ENCODE results near the gene RGS11. TPM values are rescaled to one million over a fixed set of nuclear protein-coding genes. Genes with fewer than 3 reads are reported as not detected.

Gene RGS11
- total RNA-seq, 2 experiments from 2014 or later = 0.10 to 0.40 TPM

DNA sequence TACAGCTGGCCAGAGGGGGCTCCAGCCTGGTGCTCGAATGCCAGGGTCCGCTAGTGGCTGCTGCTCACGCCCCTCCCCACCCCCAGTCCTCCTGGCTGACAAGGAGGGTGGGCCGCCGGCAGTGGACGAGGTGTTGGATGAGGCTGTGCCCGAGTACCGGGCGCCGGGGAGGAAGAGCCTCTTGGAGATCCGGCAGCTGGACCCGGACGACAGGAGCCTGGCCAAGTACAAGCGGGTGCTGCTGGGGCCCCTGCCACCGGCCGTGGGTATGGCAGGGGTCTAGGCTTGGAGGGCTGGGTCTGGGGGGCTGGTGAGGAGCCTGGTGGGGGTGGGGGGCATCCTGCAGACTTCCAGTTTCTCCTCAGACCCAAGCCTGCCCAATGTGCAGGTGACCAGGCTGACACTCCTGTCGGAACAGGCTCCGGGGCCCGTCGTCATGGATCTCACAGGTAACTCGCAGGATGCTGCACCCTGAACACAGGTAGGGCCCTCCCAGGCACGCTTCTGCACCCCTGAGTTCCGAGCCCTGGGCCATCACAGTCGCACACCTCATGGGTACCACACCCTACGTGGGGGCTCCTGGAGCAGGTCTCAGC is 6.0 kb upstream of the RGS11 start:
- ChIA-PET POLR2A (no interaction called here), CTCF (no interaction called here)
- H3K36me3 Mint-ChIP-seq (ENCODE audit: low read depth) = no peaks in the 10 kb centered on the region
- peaks cover 5% of the 10 kb centered on the region for H3K4me1 Mint-ChIP-seq
- no peak overlapping the region for H3K4me3 Mint-ChIP-seq
- no peaks in the 10 kb centered on the region for H3K9me3 Mint-ChIP-seq
- no peak for DNase-seq
- H3K27me3 Mint-ChIP-seq = peaks cover 18% of the 10 kb centered on the region
- H3K27ac Mint-ChIP-seq = no peak overlapping the region

DNA sequence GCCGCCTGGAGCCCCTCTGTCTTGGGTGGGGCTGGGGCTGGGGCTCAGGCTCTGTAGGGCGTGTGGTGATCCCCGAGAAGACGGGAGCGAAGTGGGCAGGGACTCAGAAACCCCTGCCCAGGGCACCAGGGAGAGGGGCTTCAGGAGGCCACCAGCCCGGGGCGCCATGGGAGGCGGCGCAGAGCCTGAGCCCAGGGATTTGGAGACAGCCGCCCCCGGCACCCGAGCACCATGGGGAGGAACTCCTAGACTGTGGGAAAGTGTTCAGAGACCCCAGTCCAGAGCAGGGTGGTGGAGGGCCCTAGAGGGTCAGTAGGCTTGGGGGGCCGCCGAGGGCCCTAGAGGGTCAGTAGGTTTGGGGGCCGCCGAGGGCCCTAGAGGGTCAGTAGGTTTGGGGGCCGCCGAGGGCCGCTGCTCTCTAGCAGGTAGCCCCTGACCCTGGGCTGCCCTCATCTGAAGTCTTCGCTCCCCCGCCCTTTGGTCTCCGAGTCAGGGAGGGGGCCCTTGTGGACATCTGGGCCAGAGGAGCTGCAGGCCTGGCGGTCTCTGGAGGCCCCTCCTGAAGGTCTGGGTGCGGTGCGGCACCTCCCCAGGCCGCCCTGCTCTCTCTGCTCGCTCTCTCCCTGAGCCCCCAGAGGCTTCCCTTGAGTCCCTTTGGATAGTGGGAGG is 5.4 kb upstream of the RGS11 start:
- Mint-ChIP-seq H3K27me3 (peaks cover 24% of the 10 kb centered on the region), H3K27ac (no peak overlapping the region), H3K9me3 (no peaks in the 10 kb centered on the region), H3K4me1 (peaks cover 5% of the 10 kb centered on the region), H3K36me3 (ENCODE audit: low read depth) (no peaks in the 10 kb centered on the region), H3K4me3 (no peak overlapping the region)
- POLR2A ChIA-PET = no interaction called here
- CTCF ChIA-PET = no interaction called here
- DNase-seq = no peak

DNA sequence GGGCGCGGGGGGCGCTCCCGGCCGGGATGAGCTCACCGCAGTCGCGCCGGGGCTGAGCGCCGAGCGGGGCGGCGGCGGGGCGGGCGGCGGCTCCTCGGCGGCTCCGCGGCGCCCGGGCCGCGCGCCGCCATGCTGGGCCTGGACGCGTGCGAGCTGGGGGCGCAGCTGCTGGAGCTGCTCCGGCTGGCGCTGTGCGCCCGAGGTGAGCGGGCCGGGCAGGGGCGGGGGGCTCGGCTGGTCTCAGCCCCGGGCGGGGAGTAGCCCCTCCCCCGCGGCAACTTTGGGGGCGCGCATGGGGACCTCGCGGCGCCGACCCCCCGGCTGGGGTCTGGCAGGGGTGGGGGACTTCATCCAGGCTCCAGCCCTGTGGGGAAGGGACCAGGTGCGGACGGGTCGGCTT is 4.8 kb upstream of the RGS11 start, which contains the start of gene ARHGDIG:
TSS of gene ARHGDIG (plus strand) at position 40 of the 400 bp plus-strand sequence. CDS start at position 130, 90 bp downstream.
- H3K27ac Mint-ChIP-seq = no peak within 1 kb of the TSS
- ChIA-PET CTCF (no interaction called here), POLR2A (no interaction called here)
- H3K4me1 Mint-ChIP-seq = peaks cover 5% of the 10 kb centered on the region
- no peak within 1 kb of the TSS for H3K4me3 Mint-ChIP-seq
- no peaks in the 10 kb centered on the region for H3K9me3 Mint-ChIP-seq
- peaks cover 24% of the 10 kb centered on the region for H3K27me3 Mint-ChIP-seq
- H3K36me3 Mint-ChIP-seq (ENCODE audit: low read depth) = no peaks in the 10 kb centered on the region
- no peak for DNase-seq

DNA sequence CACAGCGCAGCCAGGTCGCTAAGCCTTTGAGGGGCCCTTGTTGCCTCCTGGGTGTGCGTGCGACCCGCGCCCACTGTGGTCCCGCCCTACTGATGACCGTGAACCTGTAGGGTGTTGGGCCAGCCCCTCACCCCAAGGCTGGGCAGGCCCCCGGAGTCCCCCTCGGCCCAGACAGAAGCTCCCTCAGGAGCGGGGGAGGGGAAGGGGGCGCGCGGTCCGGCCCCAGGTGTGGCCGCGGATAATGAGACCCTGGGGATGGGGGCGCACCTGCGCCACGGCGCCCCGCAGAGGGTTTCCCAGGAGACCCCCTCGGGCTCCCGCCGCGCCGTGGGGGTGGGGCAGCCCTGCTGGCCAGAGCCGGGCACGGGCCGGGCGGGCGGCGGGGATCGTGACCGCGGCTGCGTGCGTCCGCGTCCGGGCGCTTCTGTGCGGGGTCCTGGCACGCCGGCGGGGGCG is 4.3 kb upstream of the RGS11 start:
- ChIA-PET CTCF (no interaction called here), POLR2A (no interaction called here)
- DNase-seq = no peak
- Mint-ChIP-seq H3K36me3 (ENCODE audit: low read depth) (no peaks in the 10 kb centered on the region), H3K9me3 (no peaks in the 10 kb centered on the region), H3K27me3 (peaks cover 28% of the 10 kb centered on the region), H3K4me1 (peaks cover 8% of the 10 kb centered on the region), H3K27ac (no peak overlapping the region), H3K4me3 (no peak overlapping the region)

DNA sequence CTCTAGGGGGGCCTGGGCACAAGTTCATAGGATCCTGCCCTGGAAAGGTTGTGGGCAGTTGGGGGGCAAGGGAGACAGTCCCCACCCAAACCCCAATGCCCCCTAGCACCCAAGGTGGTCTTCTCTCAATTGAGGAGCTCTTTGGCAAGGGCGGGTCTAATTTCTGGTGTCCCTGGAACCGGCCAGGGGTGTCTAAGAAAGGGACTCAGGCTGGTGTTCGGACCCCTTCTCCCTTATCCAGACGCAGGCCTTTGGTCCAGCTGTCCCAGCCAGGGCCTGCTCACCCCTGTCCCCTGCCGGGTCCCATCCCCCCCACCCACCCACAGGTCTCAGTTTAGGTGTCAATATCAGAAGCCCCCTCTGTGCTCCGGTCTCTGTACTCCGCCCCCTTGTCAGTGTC is 3.8 kb upstream of the RGS11 start:
- DNase-seq = no peak
- ChIA-PET CTCF (interaction anchor here (1.2 kb wide), 1 partner anchor 44 kb away, joined by 5 read pairs; no protein-coding TSS in a partner anchor), POLR2A (interaction anchor here (1.4 kb wide), 1 partner anchor 44 kb away, joined by 3 read pairs; no protein-coding TSS in a partner anchor)
- H3K9me3 Mint-ChIP-seq = no peaks in the 10 kb centered on the region
- no peak overlapping the region for H3K27ac Mint-ChIP-seq
- no peaks in the 10 kb centered on the region for H3K36me3 Mint-ChIP-seq (ENCODE audit: low read depth)
- peaks cover 28% of the 10 kb centered on the region for H3K27me3 Mint-ChIP-seq
- peaks cover 9% of the 10 kb centered on the region for H3K4me1 Mint-ChIP-seq
- no peak overlapping the region for H3K4me3 Mint-ChIP-seq

DNA sequence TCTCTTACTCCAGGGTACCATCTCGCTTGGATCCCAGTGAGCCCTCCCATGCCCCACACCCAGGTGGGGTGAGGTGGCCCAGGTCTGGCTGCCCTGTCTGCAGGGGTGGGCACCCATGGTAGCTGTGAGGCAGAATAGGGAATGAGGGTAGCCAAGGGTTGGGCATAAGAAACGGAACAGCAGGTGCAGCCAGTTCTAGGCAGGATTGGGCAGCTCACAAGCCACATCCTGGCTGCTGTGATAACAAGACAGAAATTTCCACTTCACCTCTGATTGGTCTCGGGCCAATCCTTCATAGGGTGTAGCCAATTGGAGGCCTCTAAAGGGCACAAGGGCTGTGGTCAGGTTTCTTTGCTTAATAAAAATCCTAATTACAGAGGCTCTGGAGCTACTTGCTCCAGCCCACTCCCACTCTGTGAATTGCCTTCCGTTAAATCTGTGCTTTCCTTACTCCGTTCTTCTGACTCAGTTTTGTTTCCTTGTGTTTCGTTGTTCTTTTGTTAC is 3.2 kb upstream of the RGS11 start:
- H3K9me3 Mint-ChIP-seq = no peaks in the 10 kb centered on the region
- H3K36me3 Mint-ChIP-seq (ENCODE audit: low read depth) = no peaks in the 10 kb centered on the region
- ChIA-PET POLR2A (interaction anchor here (0.7 to 1.4 kb wide), 2 partner anchors 44 to 70 kb away, joined by 3 to 4 read pairs; no protein-coding TSS in a partner anchor), CTCF (interaction anchor here (1.2 kb wide), 1 partner anchor 44 kb away, joined by 5 read pairs; no protein-coding TSS in a partner anchor)
- peak; percentile 46 for DNase-seq
- H3K4me3 Mint-ChIP-seq = no peak overlapping the region
- peaks cover 9% of the 10 kb centered on the region for H3K4me1 Mint-ChIP-seq
- peaks cover 28% of the 10 kb centered on the region for H3K27me3 Mint-ChIP-seq
- H3K27ac Mint-ChIP-seq = no peak overlapping the region

DNA sequence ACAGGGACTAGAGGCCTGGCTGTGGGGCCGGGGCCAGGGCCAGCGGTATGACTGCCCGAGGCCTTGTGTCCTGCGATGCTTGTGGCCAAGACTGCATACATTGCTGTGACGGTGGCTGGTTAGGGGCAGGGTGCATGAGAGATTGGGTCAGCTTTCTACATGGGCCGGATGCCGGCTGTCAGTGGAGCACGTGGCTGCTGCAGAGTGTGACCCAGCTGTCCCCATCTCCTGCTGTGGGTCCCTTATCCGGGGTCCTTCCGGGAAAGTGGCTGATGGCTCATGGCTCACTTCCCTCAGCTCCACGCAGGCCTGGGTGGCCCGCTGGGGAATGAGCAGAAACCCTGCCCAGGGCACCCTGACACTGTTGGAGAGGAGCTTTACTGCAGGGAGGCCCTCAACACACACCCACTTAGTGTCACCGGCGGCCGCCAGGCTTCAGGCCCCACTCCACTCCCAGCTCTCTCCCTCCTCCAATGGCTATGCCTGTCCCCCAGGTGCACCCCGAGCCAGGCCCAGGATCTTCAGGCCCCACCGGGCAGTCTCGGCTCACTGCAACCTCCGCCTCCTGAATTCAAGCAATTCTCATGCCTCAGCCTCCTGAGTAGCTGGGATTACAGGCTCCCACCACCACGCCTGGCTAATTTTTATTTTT is 808 bp upstream of the RGS11 start:
- Mint-ChIP-seq H3K27me3 (peaks cover 32% of the 10 kb centered on the region), H3K4me1 (peaks cover 9% of the 10 kb centered on the region), H3K27ac (no peak overlapping the region), H3K4me3 (no peak overlapping the region), H3K36me3 (ENCODE audit: low read depth) (no peaks in the 10 kb centered on the region), H3K9me3 (no peaks in the 10 kb centered on the region)
- DNase-seq = no peak
- ChIA-PET POLR2A (no interaction called here), CTCF (no interaction called here)

DNA sequence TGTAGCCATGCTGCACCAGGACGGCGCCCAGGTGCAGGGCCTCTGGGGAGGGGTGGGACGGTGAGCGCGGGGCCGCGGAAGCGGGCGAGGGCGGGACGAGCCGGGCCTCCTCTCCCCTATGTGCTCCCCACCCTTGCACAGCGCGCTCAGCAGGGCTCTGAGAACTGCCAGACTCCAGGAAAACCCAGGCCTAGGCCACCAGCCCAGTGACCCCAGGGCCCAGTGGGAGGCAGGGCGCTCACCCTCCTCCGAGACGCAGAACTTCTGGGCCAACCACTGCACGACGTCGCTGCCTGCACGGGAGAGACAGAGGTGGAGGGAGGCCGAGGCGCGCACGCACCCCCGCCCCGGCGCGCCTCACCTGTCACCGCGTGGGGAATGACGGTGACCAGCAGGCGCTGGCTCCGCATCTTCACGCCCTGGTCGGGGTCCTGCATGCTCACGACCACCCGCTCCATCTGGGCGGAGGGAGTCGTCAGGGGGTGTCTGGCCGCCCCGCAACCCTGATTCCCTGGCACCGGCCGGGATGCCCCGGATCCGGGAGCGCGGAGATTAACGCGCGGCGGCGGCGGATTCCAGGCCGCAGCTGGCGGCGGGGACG is 603 bp downstream of the RGS11 start:
- Mint-ChIP-seq H3K27me3 (peaks cover 29% of the 10 kb centered on the region), H3K9me3 (no peaks in the 10 kb centered on the region), H3K4me1 (peaks cover 9% of the 10 kb centered on the region), H3K27ac (no peak overlapping the region), H3K36me3 (ENCODE audit: low read depth) (no peaks in the 10 kb centered on the region), H3K4me3 (no peak overlapping the region)
- ChIA-PET POLR2A (no interaction called here), CTCF (no interaction called here)
- DNase-seq = no peak

DNA sequence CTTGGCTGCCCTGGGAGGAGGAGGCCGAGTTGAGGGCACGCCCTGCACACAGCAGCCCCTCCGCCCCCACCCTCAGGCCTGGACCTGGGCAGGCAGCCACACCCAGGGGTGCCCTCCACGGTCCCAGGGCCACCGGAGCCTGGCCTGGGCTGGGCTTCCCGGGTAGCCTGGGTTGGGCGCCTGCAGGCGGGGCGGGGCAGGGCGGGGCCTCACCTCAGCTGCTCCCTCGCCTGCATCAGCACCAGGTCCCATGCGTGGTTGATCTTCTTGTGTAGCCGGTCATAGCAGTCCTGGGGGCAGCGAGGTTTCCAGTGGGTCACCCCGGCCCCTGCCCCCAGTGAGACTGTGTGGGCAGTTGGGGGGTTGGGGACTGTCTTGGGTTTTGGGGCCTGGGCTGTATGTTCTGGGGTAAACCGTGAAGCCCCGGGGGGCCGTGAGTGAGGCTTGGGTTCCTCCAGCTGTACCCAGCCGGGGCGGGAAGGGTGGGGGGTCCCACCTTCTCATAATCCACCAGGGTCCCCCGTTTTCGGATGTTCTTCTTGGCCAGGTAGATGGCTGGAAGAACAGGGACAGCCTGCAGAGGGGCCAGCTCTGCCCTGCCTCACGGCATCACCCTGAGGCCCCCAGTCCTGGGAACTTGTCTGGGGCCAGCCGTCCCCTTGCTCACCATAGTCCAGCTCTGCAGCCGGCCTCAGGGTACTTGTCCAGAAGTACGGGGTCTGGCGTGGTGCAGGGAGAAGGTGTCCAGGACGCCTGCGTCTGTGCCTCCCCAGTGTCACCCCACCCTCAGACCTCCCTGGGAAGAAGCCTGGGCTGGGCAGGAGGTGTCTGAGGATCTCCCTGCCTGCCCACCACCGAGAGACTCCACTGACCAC is 2.0 kb downstream of the RGS11 start:
- H3K4me3 Mint-ChIP-seq = no peak overlapping the region
- H3K27me3 Mint-ChIP-seq = peaks cover 25% of the 10 kb centered on the region
- no peaks in the 10 kb centered on the region for H3K9me3 Mint-ChIP-seq
- CTCF ChIA-PET = no interaction called here
- no peak overlapping the region for H3K27ac Mint-ChIP-seq
- H3K4me1 Mint-ChIP-seq = peaks cover 5% of the 10 kb centered on the region
- POLR2A ChIA-PET = no interaction called here
- no peaks in the 10 kb centered on the region for H3K36me3 Mint-ChIP-seq (ENCODE audit: low read depth)
- DNase-seq = no peak

DNA sequence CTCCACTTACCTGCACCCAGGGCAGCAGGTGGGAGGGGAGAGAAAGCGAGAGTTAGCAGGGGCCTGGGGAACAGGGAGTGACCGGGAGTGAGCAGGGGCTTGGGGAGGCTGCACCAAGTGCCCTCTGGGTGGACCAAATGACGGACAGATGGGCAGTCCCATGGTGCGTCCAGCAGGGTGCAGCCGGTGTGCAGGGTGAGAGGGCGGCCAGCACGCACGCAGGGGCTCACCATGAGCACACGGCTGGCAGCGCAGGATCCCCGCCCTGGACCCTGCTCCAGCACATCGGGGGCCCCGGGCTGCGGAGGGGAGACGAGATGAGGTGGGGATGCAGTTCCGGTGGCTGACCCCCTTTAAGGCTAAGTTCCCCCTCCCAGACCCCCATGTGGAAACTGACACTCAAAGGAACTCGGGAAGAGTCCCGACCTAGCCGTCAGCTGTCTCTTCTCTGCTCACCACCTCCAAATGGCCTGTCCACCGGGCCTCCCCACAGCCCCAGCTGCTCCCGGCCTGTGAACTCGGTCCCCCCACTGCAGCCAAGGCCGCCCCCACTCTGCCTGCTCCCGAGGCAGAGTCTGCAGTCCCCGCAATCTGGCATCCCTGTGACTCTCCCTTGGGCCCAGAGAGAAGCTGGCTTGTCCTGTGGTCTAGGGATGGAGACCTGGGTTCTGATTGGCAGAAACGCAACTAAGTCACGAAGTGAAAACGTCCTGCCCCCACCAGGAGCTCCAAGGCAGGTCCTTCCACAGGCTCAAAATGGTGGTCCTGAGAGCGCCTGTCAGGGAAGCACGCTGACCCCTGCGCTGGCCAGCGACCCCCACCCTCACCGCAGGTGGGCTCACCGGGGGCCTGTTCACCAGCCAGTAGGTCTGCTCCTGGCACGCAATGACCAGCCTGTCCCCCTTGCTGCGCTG is 2.9 kb downstream of the RGS11 start:
- ChIA-PET POLR2A (no interaction called here), CTCF (no interaction called here)
- no peak for DNase-seq
- Mint-ChIP-seq H3K4me1 (peaks cover 4% of the 10 kb centered on the region), H3K36me3 (ENCODE audit: low read depth) (no peaks in the 10 kb centered on the region), H3K9me3 (no peaks in the 10 kb centered on the region), H3K27ac (no peak overlapping the region), H3K4me3 (no peak overlapping the region), H3K27me3 (peaks cover 22% of the 10 kb centered on the region)

DNA sequence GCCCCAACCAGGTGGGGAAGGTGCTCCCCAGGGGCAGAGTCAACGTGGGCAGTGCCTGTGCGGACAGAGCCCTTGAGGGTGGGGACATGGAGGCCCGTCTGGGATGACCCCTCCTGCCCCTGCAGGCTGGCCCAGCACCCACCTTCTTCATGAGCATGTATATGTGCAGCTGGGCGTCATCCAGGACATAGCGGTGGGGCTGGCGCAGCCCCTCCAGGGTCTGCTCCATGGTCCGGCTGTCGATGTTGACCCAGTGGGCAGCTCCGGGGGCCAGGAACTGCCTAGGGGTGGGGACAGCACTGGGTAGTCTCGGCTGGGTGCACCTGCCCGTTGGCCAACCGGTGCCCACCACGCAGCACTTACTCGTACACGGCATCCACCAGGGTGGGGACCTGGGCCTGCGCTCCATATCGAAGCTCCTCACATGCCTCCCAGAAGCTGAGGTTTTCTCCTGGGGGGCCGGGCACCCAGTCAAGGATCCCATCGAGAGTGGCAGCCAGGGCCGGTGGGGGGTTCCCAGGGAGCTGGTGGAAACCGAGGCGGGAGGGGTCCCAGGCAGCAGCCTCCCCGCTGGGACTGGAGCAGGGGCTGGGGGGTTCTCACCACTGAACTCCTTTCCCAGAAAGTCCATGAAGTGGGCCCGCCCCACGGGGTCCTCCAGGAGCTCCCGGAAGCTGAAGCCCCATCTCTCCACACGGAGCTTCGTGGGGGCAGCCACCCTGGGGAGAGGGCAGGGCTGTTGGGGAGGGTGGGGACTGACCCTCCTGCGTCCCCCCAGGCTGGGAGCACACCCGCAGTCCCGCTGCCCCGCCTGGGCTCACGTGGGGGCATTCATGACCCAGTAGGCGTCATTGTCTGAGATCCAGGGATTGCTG is 5.1 kb downstream of the RGS11 start:
- H3K9me3 Mint-ChIP-seq = peaks cover 3% of the 10 kb centered on the region
- ChIA-PET POLR2A (no interaction called here), CTCF (no interaction called here)
- H3K27ac Mint-ChIP-seq = no peak overlapping the region
- no peak for DNase-seq
- no peaks in the 10 kb centered on the region for H3K36me3 Mint-ChIP-seq (ENCODE audit: low read depth)
- peaks cover 6% of the 10 kb centered on the region for H3K4me1 Mint-ChIP-seq
- peaks cover 8% of the 10 kb centered on the region for H3K27me3 Mint-ChIP-seq
- H3K4me3 Mint-ChIP-seq = no peak overlapping the region
